HG03066 (cell line): ENCODE results near the gene USP24.

Experiments
- ATAC-seq: cut with Tn5 transposase; IDR thresholded peaks from one replicate; pipeline ENCODE4 v1.9.1; 2021; ENCODE audit warnings: low read depth; ENCODE audit not compliant: unreplicated experiment

USP24 gene

DNA sequence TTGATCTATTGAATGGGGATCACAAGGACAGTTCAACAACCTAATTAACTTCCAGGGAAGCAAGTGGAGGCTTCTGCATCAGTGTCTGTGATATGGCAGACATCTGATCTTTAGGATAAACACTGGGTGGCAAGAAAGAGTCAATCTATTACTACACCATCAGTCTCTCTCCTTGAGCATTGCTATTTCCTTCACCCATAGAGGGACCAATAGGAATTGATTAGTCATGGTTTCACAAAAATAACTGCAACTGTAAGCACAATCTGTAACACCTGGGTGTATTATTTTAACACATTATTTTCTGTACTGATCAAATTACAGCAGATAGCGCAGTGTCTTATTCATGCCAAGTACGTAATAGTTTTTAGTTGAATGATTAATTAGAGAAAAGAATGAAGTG, 50.3 kb downstream of the USP24 start:
- no peak for ATAC-seq

DNA sequence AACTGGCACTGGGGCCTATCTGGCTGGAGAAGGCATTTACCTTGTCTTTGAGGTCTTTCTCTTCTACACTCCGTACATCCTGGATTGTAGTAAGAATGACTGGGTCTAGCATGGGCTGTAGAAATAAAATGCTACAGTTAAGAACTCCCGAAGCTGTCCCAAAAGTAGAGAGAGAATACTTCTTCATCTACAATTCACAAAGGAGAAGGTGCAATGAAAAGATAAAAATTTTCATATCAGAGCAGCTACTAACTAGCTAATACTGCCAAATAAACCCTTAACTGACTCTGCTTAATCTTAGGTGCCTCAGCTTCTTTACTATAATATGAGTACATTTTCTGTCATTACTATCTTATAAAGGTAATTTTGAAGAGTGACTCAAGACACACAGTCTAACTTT, 55.6 kb downstream of the USP24 start:
- no peak for ATAC-seq

DNA sequence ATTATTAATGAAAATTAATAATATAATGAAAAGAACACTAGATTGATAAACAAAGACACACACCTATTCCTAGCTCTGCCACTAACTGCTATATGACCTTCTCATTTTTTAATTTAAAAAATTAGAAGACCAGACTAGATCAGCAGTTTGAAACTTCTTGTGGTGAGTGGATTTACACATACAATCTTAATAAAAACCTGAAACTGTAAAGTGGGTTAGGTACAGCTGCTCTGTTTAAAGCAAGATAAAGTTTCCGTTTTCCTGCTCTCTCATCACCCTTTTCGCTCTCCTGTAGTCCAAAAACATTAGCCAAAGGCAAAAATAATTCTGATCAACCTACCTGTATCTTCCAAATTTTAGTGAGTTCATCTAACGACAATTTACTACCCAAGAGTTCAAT, 58.6 kb downstream of the USP24 start:
- no peak for ATAC-seq

DNA sequence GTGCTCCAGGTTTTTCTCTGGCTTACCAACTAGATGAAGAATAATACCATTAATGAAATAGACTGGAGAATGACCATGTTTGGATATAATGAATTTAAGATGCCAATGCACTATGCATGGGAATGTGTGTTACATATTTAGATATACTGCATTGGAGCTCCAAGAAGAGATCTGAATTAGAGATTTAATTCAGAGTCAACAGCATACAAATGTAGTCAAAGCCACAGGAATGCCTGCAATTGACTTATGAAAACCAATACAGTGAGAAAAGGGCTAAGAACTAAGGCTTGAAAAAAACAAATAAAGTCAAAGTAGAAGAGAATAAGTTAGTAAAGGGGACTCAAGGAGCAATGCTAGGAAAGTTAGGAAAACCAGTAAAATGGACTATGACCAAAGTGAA, 59.1 kb downstream of the USP24 start:
- ATAC-seq, result no peak

DNA sequence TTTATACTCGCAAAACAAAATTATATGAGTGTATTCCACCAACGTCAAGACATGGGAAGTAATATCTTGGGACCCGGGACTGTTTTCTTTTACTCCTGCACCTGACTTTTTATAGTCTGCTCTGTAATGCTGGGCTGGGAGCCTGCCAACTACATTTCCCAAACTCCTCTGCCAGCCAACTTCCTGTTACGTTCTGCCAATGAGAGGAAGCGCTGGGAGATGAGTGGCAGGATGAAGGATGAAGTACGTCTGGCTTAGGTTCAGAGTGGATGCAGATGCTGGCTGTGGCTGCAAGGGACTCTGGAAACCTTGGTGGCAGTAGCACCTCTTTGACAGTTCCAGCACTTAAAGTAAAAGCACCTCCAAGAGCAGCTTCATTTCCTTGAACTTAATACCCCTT, 59.6 kb downstream of the USP24 start:
- no peak for ATAC-seq

DNA sequence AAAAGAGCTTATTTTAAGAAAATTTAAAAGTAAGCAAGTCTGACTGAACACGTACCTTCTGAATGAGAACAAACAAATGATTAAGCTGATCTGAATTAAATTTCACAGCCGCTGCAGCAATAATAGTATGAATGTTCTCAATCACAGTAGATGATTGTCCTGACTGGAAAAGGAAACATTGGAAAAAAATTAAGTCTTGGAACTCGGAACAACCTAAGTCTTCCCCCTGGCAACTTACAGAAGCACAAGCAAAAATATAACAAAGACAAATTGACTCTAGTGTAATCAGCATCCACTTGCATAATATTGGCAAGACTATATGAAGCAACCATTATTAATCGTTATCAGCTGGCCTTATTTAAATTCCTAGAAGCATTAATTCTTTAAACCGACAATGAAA, 60.5 kb downstream of the USP24 start:
- ATAC-seq, result no peak

DNA sequence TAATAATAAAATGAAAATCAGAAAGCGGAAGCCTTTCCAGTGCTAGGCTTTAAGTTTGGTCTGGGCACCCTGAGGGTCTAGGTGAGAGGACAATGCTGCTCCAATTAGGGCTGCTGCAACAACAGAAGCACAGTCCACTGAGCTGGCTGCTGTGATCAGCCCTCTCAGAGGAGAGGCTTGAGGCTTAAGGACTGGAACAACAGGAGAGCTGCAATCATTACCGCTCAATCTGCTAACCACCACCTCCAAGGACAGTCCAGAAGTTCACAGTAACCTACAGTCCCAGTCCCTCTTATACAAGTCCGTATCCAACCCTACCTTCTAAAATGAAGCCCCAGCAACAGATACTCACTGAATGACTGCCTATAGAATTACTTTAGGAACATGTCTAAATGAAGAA, 62.1 kb downstream of the USP24 start:
- ATAC-seq, result no peak

DNA sequence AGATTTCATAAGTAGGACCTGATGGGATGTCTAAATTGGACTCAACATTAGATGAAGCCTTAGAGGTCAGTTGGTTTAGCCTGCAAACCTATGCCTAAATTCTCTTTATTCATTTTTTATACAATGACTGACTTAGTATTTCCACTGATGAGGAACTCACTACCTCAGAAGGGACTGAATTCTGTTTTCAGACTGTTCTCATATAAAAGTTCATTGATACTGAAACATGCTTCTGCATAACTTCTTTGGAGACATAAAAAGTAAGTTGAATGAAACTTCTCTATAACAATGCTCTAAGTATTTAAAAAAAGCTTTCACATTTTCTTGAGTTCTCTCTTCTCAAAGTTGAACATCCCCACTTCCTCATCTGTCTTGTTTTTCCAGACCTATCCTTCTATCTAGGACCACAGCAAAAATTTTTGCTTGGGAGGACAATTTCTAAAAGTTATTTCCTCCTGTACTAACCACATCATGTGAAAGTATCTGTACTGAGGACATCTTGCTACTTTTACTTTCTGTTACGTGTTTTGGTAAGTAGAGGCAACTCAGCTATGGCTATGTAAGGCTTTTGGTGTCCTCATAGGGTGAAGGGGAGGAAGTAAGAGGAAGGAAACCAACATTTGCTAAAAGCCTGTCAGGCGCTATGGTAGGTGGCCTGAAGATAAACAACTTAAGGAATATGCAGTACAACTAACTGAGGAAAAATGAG, 64.1 kb downstream of the USP24 start:
- peak; percentile 92 for ATAC-seq

DNA sequence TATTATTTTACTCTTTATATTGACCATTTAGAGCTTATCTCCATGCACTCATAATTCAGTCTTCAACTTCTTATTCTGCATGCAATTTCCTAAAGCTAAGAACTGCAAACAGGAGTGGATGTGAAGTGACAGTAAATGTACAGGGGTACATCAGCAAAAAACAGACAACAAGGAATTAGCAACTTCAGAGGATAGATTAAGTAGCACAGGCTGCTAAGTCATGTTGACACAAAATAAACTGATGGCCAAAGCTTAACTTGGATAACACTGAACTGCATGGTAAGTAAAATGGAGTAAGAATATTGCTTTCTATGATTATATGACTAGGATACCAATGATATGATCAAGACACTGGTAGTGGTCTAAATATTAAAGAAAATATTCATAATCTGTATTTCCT, 66.5 kb downstream of the USP24 start:
- no peak for ATAC-seq

DNA sequence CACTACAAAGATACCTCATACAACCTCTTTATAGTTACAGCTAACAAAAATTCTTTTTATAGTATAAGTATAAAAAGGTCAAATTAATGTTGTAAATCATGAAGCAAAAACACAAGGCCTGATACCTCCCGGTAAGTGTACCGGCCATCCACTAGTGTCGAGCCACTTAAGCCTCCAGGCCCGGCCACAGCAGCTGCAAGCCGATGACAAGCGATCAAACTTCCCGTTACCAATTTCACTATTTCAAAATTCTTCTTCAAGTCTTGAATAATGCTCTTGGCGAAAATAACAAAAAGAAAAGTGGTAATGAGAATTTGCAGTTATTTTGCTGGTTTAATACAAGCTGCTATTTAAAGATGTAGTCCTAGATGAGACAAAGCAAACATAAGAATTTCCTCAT, 67.6 kb downstream of the USP24 start:
- ATAC-seq, result no peak

DNA sequence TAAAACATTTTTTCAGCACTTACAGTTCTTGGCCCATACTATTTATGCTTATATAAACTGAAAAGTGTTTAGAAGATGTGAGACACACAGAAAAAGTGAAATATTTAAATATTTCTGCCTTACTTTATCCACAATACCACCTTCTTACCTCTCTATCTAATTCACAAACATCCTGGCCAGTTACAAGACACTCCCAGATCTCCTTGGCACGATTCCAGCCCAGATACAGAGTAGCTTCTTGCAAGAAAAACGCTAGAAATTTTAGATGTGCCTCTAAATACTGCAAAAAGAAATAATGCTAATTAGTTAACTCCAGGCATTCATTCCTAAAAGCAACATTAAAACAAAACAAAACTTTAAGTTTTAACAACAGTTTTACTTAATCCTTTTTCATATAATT, 68.4 kb downstream of the USP24 start:
- no peak for ATAC-seq

DNA sequence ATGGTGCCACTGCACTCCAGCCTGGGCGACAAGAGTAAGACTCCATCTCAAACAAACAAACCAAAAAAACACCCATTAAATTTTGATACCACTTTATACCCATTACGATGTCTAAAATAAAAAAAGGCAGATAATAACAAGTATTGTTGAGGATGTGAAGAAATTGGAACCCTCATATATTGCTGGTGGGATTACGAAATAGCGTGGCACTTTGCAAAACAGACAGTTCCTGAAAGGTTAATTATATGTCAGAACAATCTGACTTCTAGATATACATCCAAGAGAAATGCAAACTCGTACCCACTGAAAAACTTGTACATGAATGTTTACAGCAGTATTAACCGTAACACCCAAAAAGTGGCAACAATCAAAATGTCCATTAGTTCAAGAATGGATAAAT, 70.3 kb downstream of the USP24 start:
- no peak for ATAC-seq

DNA sequence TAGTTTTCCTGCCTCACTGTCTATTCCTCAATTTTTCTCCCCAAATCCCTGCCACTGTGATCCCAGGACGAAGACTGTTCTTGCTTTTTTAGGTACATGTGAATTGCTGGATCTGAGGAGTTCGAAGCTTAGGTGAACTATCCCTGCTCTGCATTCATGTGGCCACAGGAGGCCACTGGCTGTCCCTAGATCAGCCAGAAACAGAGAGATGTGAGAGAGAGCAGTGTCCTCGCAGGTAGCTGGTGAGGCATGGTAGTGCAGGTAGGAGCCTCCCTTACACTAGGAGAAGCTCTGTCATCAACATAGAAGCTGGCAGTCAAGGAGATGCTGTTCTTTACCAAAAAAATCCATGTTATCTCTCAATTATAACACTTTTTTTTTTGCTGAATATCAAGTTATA, 71.5 kb downstream of the USP24 start:
- no peak for ATAC-seq

DNA sequence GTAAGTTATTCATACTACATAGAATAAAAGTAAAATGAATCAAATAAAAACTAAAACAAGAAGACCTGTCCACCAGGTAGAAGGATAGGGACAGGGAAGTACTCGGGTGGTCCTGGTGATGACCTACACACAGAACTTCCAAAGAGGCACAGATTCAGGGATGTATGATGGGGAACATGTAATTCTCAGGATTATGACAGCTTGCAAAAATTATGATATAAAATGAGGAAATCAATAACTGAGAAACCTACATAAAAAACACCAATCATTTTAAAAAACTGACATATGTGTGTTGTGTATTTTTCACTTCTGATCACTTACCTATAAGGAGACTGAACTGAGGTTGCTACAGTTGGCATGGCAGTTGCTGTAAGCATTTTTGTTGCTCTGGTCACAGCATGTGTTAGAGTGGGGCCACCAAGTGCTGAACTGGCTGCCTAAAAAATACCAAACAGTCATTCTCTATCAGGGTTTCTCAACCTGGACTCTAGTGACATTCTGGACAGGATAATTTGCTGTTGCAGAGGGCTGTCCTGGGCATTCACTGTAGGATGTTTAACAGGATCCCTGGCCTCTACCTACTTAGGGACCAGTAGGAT, 73.8 kb downstream of the USP24 start:
- no peak for ATAC-seq

DNA sequence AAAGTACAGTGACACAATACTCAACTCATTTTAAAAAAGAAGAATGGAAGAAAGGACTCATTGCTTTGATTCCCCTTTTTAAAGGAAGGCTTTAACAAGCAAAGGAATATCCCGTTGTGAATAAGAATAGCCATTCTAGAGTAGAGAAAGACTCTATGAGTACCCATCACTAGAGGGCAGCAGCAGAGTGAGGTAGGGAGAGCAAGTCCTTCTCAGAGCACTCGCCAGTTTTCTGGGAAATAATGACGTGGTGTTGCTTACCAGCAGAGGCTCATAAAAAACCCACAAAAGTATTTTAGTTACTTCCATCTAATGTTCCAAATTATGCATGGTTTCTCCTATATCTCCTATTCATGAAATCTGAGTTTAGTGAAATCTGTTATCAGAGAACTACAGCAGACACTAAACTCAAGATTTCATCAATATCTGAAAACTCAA, 74.6 kb downstream of the USP24 start:
- peak; percentile 90 for ATAC-seq

DNA sequence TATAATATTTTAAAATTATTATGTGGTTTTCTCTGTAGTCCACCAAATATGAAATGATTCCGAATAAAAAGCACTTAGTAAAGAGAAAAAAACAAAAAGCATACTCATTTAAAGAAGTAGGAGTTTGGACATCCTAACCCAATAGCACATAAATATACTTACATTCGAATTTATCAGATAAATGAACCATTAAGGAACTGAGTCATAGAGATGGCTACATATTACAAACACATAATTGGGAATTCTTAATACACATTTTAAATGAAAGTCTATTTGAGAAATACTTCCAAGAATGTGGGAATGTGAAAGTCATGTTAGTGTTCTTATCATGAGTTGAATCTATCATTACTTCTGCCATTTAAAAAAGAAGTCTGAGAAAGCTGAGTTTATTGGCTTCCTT, 75.0 kb downstream of the USP24 start:
- no peak for ATAC-seq

DNA sequence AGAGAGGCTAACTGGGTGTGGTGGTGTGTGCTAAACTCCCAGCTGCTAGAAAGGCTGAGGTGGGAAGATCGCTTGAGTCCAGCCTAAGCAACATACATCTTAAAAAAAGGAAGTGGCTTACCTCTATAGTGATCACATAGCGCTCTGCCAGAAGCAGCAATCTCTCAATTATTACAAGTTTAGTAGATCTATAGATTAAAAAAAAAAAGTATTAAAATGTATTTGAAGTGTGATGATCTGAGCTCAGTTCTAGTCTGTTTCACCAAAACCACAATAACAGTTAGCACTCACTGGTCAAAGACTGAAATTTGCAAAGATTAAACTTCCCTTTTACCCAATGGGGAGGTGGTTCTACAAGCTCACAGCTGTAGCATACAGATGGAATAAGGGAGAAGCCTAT, 76.3 kb downstream of the USP24 start:
- no peak for ATAC-seq

DNA sequence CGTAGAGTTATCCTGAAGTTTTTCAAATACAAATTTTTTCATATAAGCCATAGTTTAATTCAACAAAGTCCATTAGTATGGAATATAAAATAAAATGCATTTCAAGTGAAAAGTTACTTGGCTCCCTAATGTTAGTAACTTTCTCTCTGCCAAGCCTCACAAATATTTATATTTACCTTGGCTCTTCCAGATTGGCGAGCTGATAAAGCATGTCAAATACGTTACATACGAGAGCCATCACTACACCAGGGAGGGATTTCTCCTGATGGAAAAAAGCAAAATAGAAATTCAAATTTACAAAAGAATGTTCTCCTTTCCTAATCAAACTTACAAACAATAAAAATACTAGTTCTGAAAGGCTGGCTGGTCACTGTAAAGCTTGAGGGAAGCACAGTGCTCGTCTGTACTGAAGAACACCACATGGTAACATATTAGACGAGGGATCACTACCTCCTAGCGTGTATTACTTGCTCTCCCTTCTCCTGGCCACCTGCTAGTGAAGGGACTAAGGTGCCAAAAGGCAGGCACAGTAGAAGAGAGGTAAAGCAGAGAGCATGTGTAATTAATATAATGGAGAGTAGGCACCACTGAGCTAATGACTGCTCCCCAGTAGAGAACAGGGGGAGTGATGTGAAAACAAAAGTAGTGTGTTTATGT, 80.9 kb downstream of the USP24 start:
- no peak for ATAC-seq

DNA sequence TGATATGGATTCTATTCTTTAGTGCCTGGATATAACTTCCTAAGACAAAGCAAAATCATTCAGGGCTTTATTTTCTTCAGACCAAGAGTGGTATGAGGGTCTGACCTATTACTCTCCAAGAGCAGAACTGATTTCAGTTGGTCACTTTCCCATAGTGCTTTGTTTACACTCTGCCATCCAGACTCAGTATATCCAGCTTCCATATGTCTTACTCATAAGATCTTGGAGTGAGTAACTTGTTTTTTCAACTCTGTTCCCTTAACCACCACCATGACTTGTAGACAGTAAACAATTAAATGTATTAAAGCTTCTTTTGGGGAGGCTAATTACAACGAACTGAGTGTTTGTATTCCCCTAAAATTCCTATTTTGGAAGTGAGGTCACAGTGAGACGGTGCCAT, 83.4 kb downstream of the USP24 start:
- ATAC-seq, result no peak

DNA sequence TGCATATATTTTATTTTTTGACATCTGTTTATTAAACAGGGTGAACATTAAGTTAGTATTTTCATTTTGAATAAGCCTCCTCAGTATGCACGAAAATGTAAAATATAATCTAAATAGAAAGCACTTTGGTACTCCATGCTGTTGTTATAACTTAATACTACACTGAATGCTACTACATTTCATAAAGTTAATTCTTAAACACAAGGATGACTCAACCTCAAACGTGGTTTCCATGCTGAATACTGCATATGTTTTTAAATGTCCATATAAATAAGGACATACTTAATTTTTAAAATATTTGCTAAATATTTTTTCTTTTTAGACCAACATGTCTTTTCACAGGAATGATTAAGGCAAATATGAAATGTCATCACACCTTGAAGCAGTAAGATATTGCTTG, 83.9 kb downstream of the USP24 start:
- ATAC-seq, result no peak

DNA sequence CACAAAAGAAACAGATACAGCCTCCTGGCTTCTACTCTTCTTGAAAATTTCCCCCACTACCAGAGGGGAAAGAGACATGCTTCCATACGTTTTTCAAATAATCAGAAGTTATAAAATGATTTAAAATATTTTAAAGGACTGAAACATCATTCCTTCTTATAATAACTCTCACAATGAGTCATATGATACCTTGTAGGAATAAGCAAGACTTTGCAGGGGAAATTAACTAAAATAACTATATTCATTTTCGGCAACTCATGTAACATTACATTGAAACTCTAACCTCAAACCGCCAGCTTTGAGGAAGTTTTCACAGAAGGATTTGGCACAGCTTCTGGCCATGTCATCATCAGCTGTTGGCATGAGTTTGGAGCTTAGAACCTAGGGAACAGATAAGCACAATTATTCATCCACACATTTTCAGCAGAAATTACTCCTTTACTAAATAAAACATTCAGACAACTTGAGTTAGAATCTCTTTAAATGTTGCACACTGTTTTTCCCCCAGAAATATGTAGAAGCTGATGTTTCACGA, 85.9 kb downstream of the USP24 start:
- ATAC-seq, result no peak

DNA sequence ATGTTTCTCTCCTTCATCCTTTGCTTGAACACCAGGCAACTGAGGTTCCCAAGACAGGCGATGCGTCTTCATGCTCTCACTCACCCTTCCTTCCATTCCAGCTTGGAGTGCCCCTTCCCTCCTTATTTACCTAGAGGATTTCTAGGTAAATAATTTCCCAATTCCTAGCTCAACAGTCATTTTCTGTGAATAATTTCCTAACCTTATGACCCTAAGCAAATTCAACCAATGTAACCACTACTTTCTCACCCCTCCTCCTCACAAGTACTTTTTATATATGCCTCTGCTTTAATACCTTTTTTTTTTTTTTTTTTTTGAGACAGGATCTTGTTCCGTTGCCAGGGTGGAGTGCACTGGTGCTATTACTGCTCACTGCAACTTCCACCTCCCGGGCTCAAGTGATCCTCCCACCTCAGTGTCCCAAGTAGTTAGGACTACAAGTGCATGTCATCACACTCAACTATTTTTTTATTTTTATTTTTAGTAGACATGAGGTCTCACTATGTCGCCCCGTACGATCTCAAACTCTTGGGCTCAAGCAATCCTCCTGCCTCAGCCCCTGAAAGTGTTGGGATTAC, 86.7 kb downstream of the USP24 start:
- no peak for ATAC-seq
